ENCODE results near the gene SH3BP1.

GRCh38 chr22:37632174-37633088 is 7.0 kb upstream of the SH3BP1 start:
- TF ChIP-seq HDGF (IDR thresholded peaks at IDR 0.05; ENCODE audit: borderline replicate concordance) (no peak), LEF1 (IDR thresholded peaks at IDR 0.05; ENCODE audit: borderline replicate concordance) (no peak), ARNT (IDR thresholded peaks at IDR 0.05) (no peak), FOXA1 (IDR thresholded peaks at IDR 0.05) (no peak), FOXK2 (IDR thresholded peaks at IDR 0.05) (no peak), SP1 (IDR thresholded peaks at IDR 0.05) (no peak), SUZ12 (IDR thresholded peaks at IDR 0.05) (no peak), CTBP1 (IDR thresholded peaks at IDR 0.05; ENCODE audit: borderline replicate concordance) (no peak), BHLHE40 (IDR thresholded peaks at IDR 0.05; ENCODE audit: borderline replicate concordance) (no peak), L3MBTL2 (conservative IDR thresholded peaks at IDR 0.05) (no peak), TARDBP (IDR thresholded peaks at IDR 0.05) (no peak)

Data from HEK293T (cell line).